ENCODE data around the gene CST9.

GRCh38 chr20:23629017-23629541, 23.4 kb upstream of the CST9 start:
- TF ChIP-seq NFIC (IDR thresholded peaks at IDR 0.05) (no peak), ZBTB7A (IDR thresholded peaks at IDR 0.05; ENCODE audit: low read depth) (no peak), EP300 (IDR thresholded peaks at IDR 0.05; ENCODE audit: borderline replicate concordance) (no peak), CREB1 (IDR thresholded peaks at IDR 0.05; ENCODE audit: low read depth) (no peak)

All from Ishikawa (cell line).